Posterior vena cava (tissue), 2 donors: ENCODE measurements around the gene UBA5. TPM values are rescaled to one million over a fixed set of nuclear protein-coding genes. Genes with fewer than 3 reads are reported as not detected.

Source experiments
- DNase-seq: peaks from one replicate; pipeline ENCODE4 v3.0.0-alpha.2; 2020; ENCODE audit warnings: low spot score
- intact Hi-C, 2 donors: fragments of 100-400 bp; cut with DNase I; formaldehyde crosslinking; loops; one replicate each; pipeline versions ENCODE4 v1.14.1 to v1.14.2; 2022 to 2023
- total RNA-seq, 2 donors: library from RNA; stranded (reverse); fragmentation: NEBNext Ultra II Directional; extraction: Animal tissue kit (Norgen Biotek cat#: 25700); gene quantifications; one replicate each; pipeline ENCODE4 v1.2.1, GENCODE V29; 2021
- donor health status: DM: yes; HTN: yes; CAD: no.
- donor health status: DM: yes; HTN: yes; CAD: no.

The UBA5 gene
- total RNA-seq, 2 donors from 2014 or later, result 31.6 to 37.2 TPM

- no peak for DNase-seq
- intact Hi-C loops, result no loop called here
These were observed 35.3 kb downstream of the UBA5 start for GRCh38 chr3:132695422-132695821.

GRCh38 chr3:132703733-132704132 is 43.6 kb downstream of the UBA5 start:
- DNase-seq, result no peak
- intact Hi-C loops, result no loop called here

GRCh38 chr3:132709761-132710160 is 49.6 kb downstream of the UBA5 start:
- no peak for DNase-seq
- intact Hi-C loops, result no loop called here

- intact Hi-C loops, result no loop called here
- DNase-seq, result no peak
These were observed 50.2 kb downstream of the UBA5 start for GRCh38 chr3:132710311-132710710.

- DNase-seq, result no peak
- intact Hi-C loops, result no loop called here
These were observed 54.0 kb downstream of the UBA5 start for GRCh38 chr3:132713977-132714727.

- DNase-seq, result no peak
- intact Hi-C loops, result no loop called here
These were observed 56.2 kb downstream of the UBA5 start for GRCh38 chr3:132716372-132716771.

- DNase-seq, result no peak
- intact Hi-C loops, result loop anchor here in 1 of 2 donors (10.0 kb wide), 1 partner anchor 855 kb away; the partner anchor contains the start of gene CDV3
These were observed 60.1 kb downstream of the UBA5 start for GRCh38 chr3:132720228-132720627.

- intact Hi-C loops, result loop anchor here in 1 of 2 donors (10.0 kb wide), 1 partner anchor 853 kb away; the partner anchor contains the start of gene CDV3
- peak; percentile 93 for DNase-seq
These were observed 61.5 kb downstream of the UBA5 start for GRCh38 chr3:132721479-132722164.

- intact Hi-C loops, result loop anchor here in 1 of 2 donors (10.0 kb wide), 1 partner anchor 852 kb away; the partner anchor contains the start of gene CDV3
- DNase-seq, result peak; percentile 99
These were observed 62.3 kb downstream of the UBA5 start, which contains the start of gene NPHP3 for GRCh38 chr3:132722165-132723023. Gene NPHP3, minus strand, starts transcription at chr3:132722409. Its CDS starts 54 bp downstream, at chr3:132722355.

- intact Hi-C loops, result loop anchor here in 1 of 2 donors (10.0 kb wide), 1 partner anchor 852 kb away; the partner anchor contains the start of gene CDV3
- no peak for DNase-seq
These were observed 63.2 kb downstream of the UBA5 start for GRCh38 chr3:132723024-132723950.

GRCh38 chr3:132726341-132726823 is 66.3 kb downstream of the UBA5 start:
- intact Hi-C loops, result loop anchor here (5.0 to 10.0 kb wide), 2 partner anchors 848 to 851 kb away; partner anchors contain the start of gene CDV3 (in 1 of the 2)

More at GRCh38 chr3:132726341-132726823, 66.3 kb downstream of the UBA5 start:
- no peak for DNase-seq

Other genes with a start within 250 kb of the UBA5 start
- 10 to 100 TPM; 53.3 to 58.4 TPM for gene DNAJC13, start 242.8 kb upstream of the UBA5 start, total RNA-seq
- gene ACKR4, start 63.1 kb upstream of the UBA5 start, total RNA-seq, result 1 to 10 TPM; 5.8 to 7.6 TPM
- 10 to 100 TPM; 17.1 to 18.6 TPM for gene ACAD11, start 520 bp upstream of the UBA5 start, total RNA-seq
- gene NPHP3, start 62.1 kb downstream of the UBA5 start, total RNA-seq, result 10 to 100 TPM; 22.1 to 24.9 TPM